Hindlimb muscle (tissue), 1 donor: ENCODE measurements around the gene QRICH1. TPM values are rescaled to one million over a fixed set of nuclear protein-coding genes. Genes with fewer than 3 reads are reported as not detected.
"Not testable (repeated sequence)": the region's sequence is repeated elsewhere in the genome, so short reads cannot be mapped to it uniquely, and the experiment has no call there.

Experiments
- DNase-seq: peaks from one replicate; pipeline ENCODE4 v3.0.0-alpha.2; 2013
- polyA plus RNA-seq: library from polyadenylated mRNA; unstranded; fragments of 120-200 nt; gene quantifications from one replicate; pipeline ENCODE4 v1.2.1, GENCODE V29; 2013; ENCODE audit not compliant: insufficient read length

QRICH1 gene
- polyA plus RNA-seq, 1 donor = 60.1 TPM

GRCh38 chr3:49017229-49017970, 76.5 kb downstream of the QRICH1 start:
- DNase-seq = no peak

GRCh38 chr3:49016414-49017228, 77.2 kb downstream of the QRICH1 start:
- no peak for DNase-seq

GRCh38 chr3:49015765-49016164, 78.1 kb downstream of the QRICH1 start:
- no peak for DNase-seq

- no peak for DNase-seq
Observed at GRCh38 chr3:49015072-49015471, 78.8 kb downstream of the QRICH1 start.

- no peak for DNase-seq
Observed at GRCh38 chr3:49013738-49014660, 79.9 kb downstream of the QRICH1 start.

GRCh38 chr3:49013113-49013737, 80.6 kb downstream of the QRICH1 start:
- DNase-seq = no peak

- no peak for DNase-seq
Observed at GRCh38 chr3:49012441-49013017, 81.3 kb downstream of the QRICH1 start.

- no peak for DNase-seq
Observed at GRCh38 chr3:49009396-49009795, 84.5 kb downstream of the QRICH1 start.

- DNase-seq = not testable (repeated sequence)
Observed at GRCh38 chr3:49008627-49009026, 85.2 kb downstream of the QRICH1 start.

GRCh38 chr3:49007771-49008528, 85.9 kb downstream of the QRICH1 start:
- peak; percentile 89 for DNase-seq

GRCh38 chr3:49007068-49007770, 86.7 kb downstream of the QRICH1 start, which contains the start of gene WDR6:
WDR6 (plus strand) TSS chr3:49007391; CDS start chr3:49007432, 41 bp downstream.
- DNase-seq = peak; percentile 94

GRCh38 chr3:49006408-49007067, 87.3 kb downstream of the QRICH1 start:
- peak; percentile 46 for DNase-seq

GRCh38 chr3:49005998-49006397, 87.9 kb downstream of the QRICH1 start:
- no peak for DNase-seq

- DNase-seq = no peak
Observed at GRCh38 chr3:49005303-49005680, 88.6 kb downstream of the QRICH1 start.

GRCh38 chr3:49004352-49005302, 89.2 kb downstream of the QRICH1 start:
- DNase-seq = no peak

GRCh38 chr3:49001155-49001554, 92.7 kb downstream of the QRICH1 start:
- DNase-seq = no peak

GRCh38 chr3:48999085-48999858, 94.6 kb downstream of the QRICH1 start:
- DNase-seq = no peak
